ENCODE results near the gene SPTBN1. TPM values are rescaled to one million over a fixed set of nuclear protein-coding genes. Genes with fewer than 3 reads are reported as not detected.
A peak's percentile ranks its signal among the peaks of the same experiment; 100 is the strongest.

Gene SPTBN1
- total and polyA plus RNA-seq, 4 experiments from 2014 or later, result 2.9 to 121 (median 87.3) TPM

GRCh38 chr2:54630858-54631497 is 174.9 kb downstream of the SPTBN1 start:
- Histone ChIP-seq H3K9me3 (ENCODE audit: control insufficient read depth in 1 of 2, low read length in 2 of 2) (no peaks in the 10 kb centered on the region), H3K27me3 (ENCODE audit: insufficient read depth, low read length) (no peaks in the 10 kb centered on the region), H3K4me1 (ENCODE audit: insufficient read depth, low read length) (peaks cover 14% of the 10 kb centered on the region), H3K4me3 (ENCODE audit: low read length in 2 of 2) (no peak overlapping the region), H3K27ac (ENCODE audit: low read depth, low read length) (no peak overlapping the region), H3K36me3 (ENCODE audit: insufficient read depth, low read length) (peaks cover 81% of the 10 kb centered on the region)
- ChIA-PET CTCF (ENCODE audit: partially characterized antibody) (interaction anchor here (1.6 to 2.0 kb wide), 3 partner anchors 38 to 108 kb away, joined by 3 to 5 read pairs (median 5); no protein-coding TSS in a partner anchor), POLR2A (ENCODE audit: partially characterized antibody) (interaction anchor here (2.8 kb wide), 1 partner anchor 72 kb away, joined by 12 read pairs; no protein-coding TSS in a partner anchor)
- Mint-ChIP-seq H3K27ac (peak overlapping the region in 3 of 7 donors; percentile 31 to 73 (median 32)), H3K4me3 (no peak overlapping the region), H3K27me3 (no peaks in the 10 kb centered on the region), H3K36me3 (peaks cover 69 to 91% of the 10 kb centered on the region in 2 donors), H3K4me1 (peaks cover 16 to 35% (median 24%) of the 10 kb centered on the region in 4 donors), H3K9me3 (no peaks in the 10 kb centered on the region)
- DNase-seq, result no peak
- intact Hi-C loops (cut with micrococcal nuclease), result loop anchor here (5.0 kb wide), 1 partner anchor 74 kb away; no protein-coding TSS in a partner anchor

- H3K4me1 Mint-ChIP-seq, result peaks cover 16 to 35% (median 24%) of the 10 kb centered on the region in 4 donors
- peaks cover 73% of the 10 kb centered on the region for H3K36me3 ChIP-seq (ENCODE audit: insufficient read depth, low read length)
- H3K27me3 Mint-ChIP-seq, result no peaks in the 10 kb centered on the region
- POLR2A ChIA-PET (ENCODE audit: partially characterized antibody), result interaction anchor here (2.8 kb wide), 1 partner anchor 73 kb away, joined by 12 read pairs; no protein-coding TSS in a partner anchor
- no peaks in the 10 kb centered on the region for H3K9me3 ChIP-seq (ENCODE audit: control insufficient read depth in 1 of 2, low read length in 2 of 2)
- H3K36me3 Mint-ChIP-seq, result peaks cover 62 to 89% of the 10 kb centered on the region in 2 donors
- H3K27ac Mint-ChIP-seq, result peak overlapping the region in 2 of 7 donors; percentile 73
- peaks cover 14% of the 10 kb centered on the region for H3K4me1 ChIP-seq (ENCODE audit: insufficient read depth, low read length)
- H3K27ac ChIP-seq (ENCODE audit: low read depth, low read length), result no peak overlapping the region
- H3K9me3 Mint-ChIP-seq, result no peaks in the 10 kb centered on the region
- CTCF ChIA-PET (ENCODE audit: partially characterized antibody), result interaction anchor here (1.6 to 2.0 kb wide), 3 partner anchors 39 to 109 kb away, joined by 3 to 5 read pairs (median 5); no protein-coding TSS in a partner anchor
- no peak for DNase-seq
- no peak overlapping the region for H3K4me3 ChIP-seq (ENCODE audit: low read length in 2 of 2)
- H3K4me3 Mint-ChIP-seq, result no peak overlapping the region
- intact Hi-C loops (cut with micrococcal nuclease), result loop anchor here (5.0 kb wide), 1 partner anchor 74 kb away; no protein-coding TSS in a partner anchor
- no peaks in the 10 kb centered on the region for H3K27me3 ChIP-seq (ENCODE audit: insufficient read depth, low read length)
Observed at GRCh38 chr2:54631755-54632154, 175.6 kb downstream of the SPTBN1 start.

DNA sequence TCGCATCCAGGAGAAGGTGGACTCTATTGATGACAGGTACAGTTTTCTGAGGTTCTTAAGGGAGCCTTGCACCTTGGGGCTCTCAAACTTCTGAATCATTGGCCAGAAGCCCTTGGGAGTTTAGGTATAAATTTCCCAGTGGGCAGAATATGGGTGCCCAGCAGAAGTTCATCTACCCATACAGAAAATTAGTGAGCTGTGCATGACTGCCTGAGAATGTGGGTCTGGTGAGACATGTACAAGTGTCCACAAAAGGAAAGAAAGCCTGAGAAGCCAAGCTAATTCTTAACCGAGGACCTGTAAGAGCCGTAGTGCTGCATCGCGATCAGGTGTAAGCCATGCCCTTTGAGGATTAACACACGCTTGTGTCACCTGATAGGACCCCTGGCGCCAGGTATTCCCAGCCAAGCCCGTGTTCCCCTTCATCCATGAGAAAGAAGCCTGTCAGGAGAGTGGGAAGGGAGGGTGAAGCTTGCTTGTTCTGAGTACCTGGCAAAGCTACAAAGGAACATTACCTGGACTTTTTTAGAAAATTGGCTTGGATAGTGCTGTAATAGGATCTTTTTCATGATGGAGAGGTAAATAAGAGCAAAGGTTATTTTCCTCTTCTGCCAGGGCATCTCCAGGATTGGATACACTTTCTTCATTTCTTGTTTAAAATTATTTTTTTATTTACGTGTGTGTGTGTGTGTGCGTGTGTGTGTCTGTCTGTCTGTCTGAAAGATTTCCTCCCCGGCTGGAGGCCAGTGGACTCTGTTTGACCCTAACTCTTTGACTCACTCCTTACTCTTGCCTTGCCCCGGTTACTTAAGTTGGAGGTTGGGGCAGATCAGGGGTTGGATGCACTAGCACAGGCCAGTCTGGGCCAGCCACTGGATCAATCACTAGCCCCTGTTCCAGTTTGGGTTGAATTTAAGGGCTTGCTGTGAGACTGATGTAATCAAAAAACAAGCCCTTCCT is 176.9 kb downstream of the SPTBN1 start:
- no peaks in the 10 kb centered on the region for H3K9me3 Mint-ChIP-seq
- Histone ChIP-seq H3K27me3 (ENCODE audit: insufficient read depth, low read length) (no peaks in the 10 kb centered on the region), H3K4me3 (ENCODE audit: low read length in 2 of 2) (no peak overlapping the region), H3K36me3 (ENCODE audit: insufficient read depth, low read length) (peaks cover 62% of the 10 kb centered on the region), H3K27ac (ENCODE audit: low read depth, low read length) (no peak overlapping the region), H3K9me3 (ENCODE audit: control insufficient read depth in 1 of 2, low read length in 2 of 2) (no peaks in the 10 kb centered on the region), H3K4me1 (ENCODE audit: insufficient read depth, low read length) (peaks cover 14% of the 10 kb centered on the region)
- no peak overlapping the region for H3K4me3 Mint-ChIP-seq
- CTCF ChIA-PET (ENCODE audit: partially characterized antibody), result interaction anchor here (1.1 to 2.0 kb wide), 4 partner anchors 23 to 109 kb away, joined by 3 to 11 read pairs (median 4); no protein-coding TSS in a partner anchor
- peaks cover 17 to 35% (median 25%) of the 10 kb centered on the region in 4 donors for H3K4me1 Mint-ChIP-seq
- H3K36me3 Mint-ChIP-seq, result peaks cover 63 to 88% of the 10 kb centered on the region in 2 donors
- no peak for DNase-seq
- POLR2A ChIA-PET (ENCODE audit: partially characterized antibody), result interaction anchor here (2.8 kb wide), 1 partner anchor 74 kb away, joined by 12 read pairs; no protein-coding TSS in a partner anchor
- intact Hi-C loops (cut with micrococcal nuclease), result loop anchor here (5.0 kb wide), 1 partner anchor 76 kb away; no protein-coding TSS in a partner anchor
- H3K27me3 Mint-ChIP-seq, result no peaks in the 10 kb centered on the region
- H3K27ac Mint-ChIP-seq, result peak overlapping the region in 6 of 7 donors; percentile 13 to 88 (median 71)

- H3K27ac ChIP-seq (ENCODE audit: low read depth, low read length), result no peak overlapping the region
- POLR2A ChIA-PET (ENCODE audit: partially characterized antibody), result interaction anchor here (1.6 to 1.9 kb wide), 2 partner anchors 59 to 75 kb away, joined by 7 to 10 read pairs; no protein-coding TSS in a partner anchor
- Mint-ChIP-seq H3K9me3 (no peaks in the 10 kb centered on the region), H3K27ac (peak overlapping the region in 6 of 7 donors; percentile 59 to 88 (median 76)), H3K4me3 (peak overlapping the region in 4 of 8 donors; percentile 8 to 39 (median 19)), H3K36me3 (peaks cover 63 to 90% of the 10 kb centered on the region in 2 donors), H3K4me1 (peaks cover 20 to 45% (median 24%) of the 10 kb centered on the region in 4 donors), H3K27me3 (no peaks in the 10 kb centered on the region)
- H3K9me3 ChIP-seq (ENCODE audit: control insufficient read depth in 1 of 2, low read length in 2 of 2), result no peaks in the 10 kb centered on the region
- H3K27me3 ChIP-seq (ENCODE audit: insufficient read depth, low read length), result no peaks in the 10 kb centered on the region
- no peak overlapping the region for H3K4me3 ChIP-seq (ENCODE audit: low read length in 2 of 2)
- peaks cover 60% of the 10 kb centered on the region for H3K36me3 ChIP-seq (ENCODE audit: insufficient read depth, low read length)
- CTCF ChIA-PET (ENCODE audit: partially characterized antibody), result interaction anchor here (0.5 to 1.6 kb wide), 6 partner anchors 22 to 111 kb away, joined by 3 to 11 read pairs (median 4); no protein-coding TSS in a partner anchor
- no peak for DNase-seq
- peaks cover 14% of the 10 kb centered on the region for H3K4me1 ChIP-seq (ENCODE audit: insufficient read depth, low read length)
- intact Hi-C loops (cut with micrococcal nuclease), result loop anchor here (2.0 to 5.0 kb wide), 3 partner anchors 59 to 111 kb away; no protein-coding TSS in a partner anchor
Observed at GRCh38 chr2:54634021-54634420, 177.9 kb downstream of the SPTBN1 start.

- peaks cover 57% of the 10 kb centered on the region for H3K36me3 ChIP-seq (ENCODE audit: insufficient read depth, low read length)
- no peak overlapping the region for H3K27ac ChIP-seq (ENCODE audit: low read depth, low read length)
- Mint-ChIP-seq H3K9me3 (no peaks in the 10 kb centered on the region), H3K4me3 (peak overlapping the region in 7 of 8 donors; percentile 18 to 66 (median 50)), H3K27ac (peak overlapping the region; percentile 68 to 88 (median 76)), H3K27me3 (no peaks in the 10 kb centered on the region), H3K36me3 (peaks cover 65 to 89% of the 10 kb centered on the region in 2 donors), H3K4me1 (peaks cover 21 to 50% (median 26%) of the 10 kb centered on the region in 4 donors)
- H3K9me3 ChIP-seq (ENCODE audit: control insufficient read depth in 1 of 2, low read length in 2 of 2), result no peaks in the 10 kb centered on the region
- POLR2A ChIA-PET (ENCODE audit: partially characterized antibody), result interaction anchor here (1.6 to 1.9 kb wide), 2 partner anchors 60 to 76 kb away, joined by 7 to 10 read pairs; no protein-coding TSS in a partner anchor
- peak in 4 of 5 donors; percentile 5 to 33 (median 18) for DNase-seq
- peaks cover 14% of the 10 kb centered on the region for H3K4me1 ChIP-seq (ENCODE audit: insufficient read depth, low read length)
- H3K27me3 ChIP-seq (ENCODE audit: insufficient read depth, low read length), result no peaks in the 10 kb centered on the region
- CTCF ChIA-PET (ENCODE audit: partially characterized antibody), result interaction anchor here (1.0 to 1.6 kb wide), 4 partner anchors 34 to 112 kb away, joined by 3 to 11 read pairs (median 6); no protein-coding TSS in a partner anchor
- intact Hi-C loops (cut with micrococcal nuclease), result loop anchor here (2.0 to 5.0 kb wide), 3 partner anchors 60 to 112 kb away; no protein-coding TSS in a partner anchor
- H3K4me3 ChIP-seq (ENCODE audit: low read length in 2 of 2), result no peak overlapping the region
Observed at GRCh38 chr2:54634564-54635511, 178.7 kb downstream of the SPTBN1 start.
